Astrocyte (in vitro differentiated cells and primary cell): Measurements from ENCODE around the gene PGPEP1. TPM values are rescaled to one million over a fixed set of nuclear protein-coding genes. Genes with fewer than 3 reads are reported as not detected.

Experiments
- DNase-seq: peaks from one replicate; pipeline ENCODE4 v3.0.0-alpha.2; 2010; ENCODE audit warnings: low read depth
- FAIRE-seq: peaks from 2 replicates; lab custom pipeline; 2011; peaks lifted over from hg19 to GRCh38; lab: Jason Lieb, UNC
- H2AFZ ChIP-seq: 2 replicates; pipeline ENCODE4 v1.6.0; 2012; ENCODE audit warnings: low read depth, low read length, inconsistent platforms
- H3K27ac ChIP-seq: 2 replicates; pipeline ENCODE4 v1.5.1; 2011; ENCODE audit warnings: low read depth, low read length, inconsistent platforms
- H3K27me3 ChIP-seq: 2 replicates; pipeline ENCODE4 v1.6.0; 2011; ENCODE audit warnings: low read length, inconsistent platforms; ENCODE audit not compliant: insufficient read depth
- H3K36me3 ChIP-seq: 2 replicates; pipeline ENCODE4 v1.5.1; 2011; ENCODE audit warnings: low read length, inconsistent platforms; ENCODE audit not compliant: insufficient read depth
- H3K4me1 ChIP-seq: 2 replicates; pipeline ENCODE4 v1.5.1; 2011; ENCODE audit warnings: low read length, inconsistent platforms; ENCODE audit not compliant: insufficient read depth
- H3K4me2 ChIP-seq: 2 replicates; pipeline ENCODE4 v1.6.0; 2012; ENCODE audit warnings: low read length, inconsistent platforms
- H3K4me3 ChIP-seq: 2 replicates; pipeline ENCODE4 v1.5.1; 2011; ENCODE audit warnings: low read depth, mild to moderate bottlenecking, low read length, inconsistent platforms; ENCODE audit not compliant: insufficient read depth
- H3K79me2 ChIP-seq: 2 replicates; pipeline ENCODE4 v1.6.0; 2012; ENCODE audit warnings: mild to moderate bottlenecking, low read length, inconsistent platforms; ENCODE audit not compliant: insufficient read depth
- H3K9ac ChIP-seq: 2 replicates; pipeline ENCODE4 v1.6.0; 2012; ENCODE audit warnings: mild to moderate bottlenecking, low read length, inconsistent platforms
- H3K9me3 ChIP-seq: 2 replicates; pipeline ENCODE4 v1.5.1; 2012; ENCODE audit warnings: low read depth, mild to moderate bottlenecking, low read length, inconsistent platforms; ENCODE audit not compliant: insufficient read depth
- H4K20me1 ChIP-seq: 2 replicates; pipeline ENCODE4 v1.6.0; 2012; ENCODE audit warnings: low read length, inconsistent platforms; ENCODE audit not compliant: insufficient read depth
- H3K27ac Mint-ChIP-seq: one replicate; pipeline ENCODE4 v1.8.0; 2021; ENCODE audit warnings: mild to moderate bottlenecking, mixed read lengths; ENCODE audit not compliant: unreplicated experiment
- H3K27me3 Mint-ChIP-seq: one replicate; pipeline ENCODE4 v1.8.0; 2021; ENCODE audit warnings: low read depth, mixed read lengths; ENCODE audit not compliant: unreplicated experiment
- H3K36me3 Mint-ChIP-seq: one replicate; pipeline ENCODE4 v1.8.0; 2021; ENCODE audit warnings: low read depth, mixed read lengths; ENCODE audit not compliant: unreplicated experiment
- H3K4me1 Mint-ChIP-seq: one replicate; pipeline ENCODE4 v1.8.0; 2021; ENCODE audit warnings: low read depth, mixed read lengths; ENCODE audit not compliant: unreplicated experiment
- H3K4me3 Mint-ChIP-seq: one replicate; pipeline ENCODE4 v1.8.0; 2021; ENCODE audit warnings: mild to moderate bottlenecking, moderate library complexity, mixed read lengths; ENCODE audit not compliant: unreplicated experiment
- H3K9me3 Mint-ChIP-seq: one replicate; pipeline ENCODE4 v1.8.0; 2021; ENCODE audit warnings: mild to moderate bottlenecking, mixed read lengths; ENCODE audit not compliant: unreplicated experiment
- CTCF ChIP-seq: IDR thresholded peaks from 2 replicates; pipeline ENCODE4 v1.5.1; 2011; ENCODE audit warnings: low read depth, mild to moderate bottlenecking, inconsistent platforms, low read length, moderate library complexity; ENCODE audit not compliant: insufficient read depth
- EZH2 ChIP-seq: IDR thresholded peaks from 2 replicates; pipeline ENCODE4 v1.6.1; 2012; ENCODE audit warnings: mild to moderate bottlenecking, low read length, inconsistent platforms; ENCODE audit not compliant: insufficient read depth
- total RNA-seq: library from RNA; stranded (reverse); gene quantifications from 2 replicates; pipeline ENCODE4 v1.2.1, GENCODE V29; 2021

The PGPEP1 gene
- total RNA-seq, 1 donor from 2014 or later = 28.4 TPM

GRCh38 chr19:18319591-18320135 lies 20.7 kb upstream of the PGPEP1 start:
- Histone ChIP-seq H4K20me1 (no peaks in the 10 kb centered on the region), H3K9ac (no peak overlapping the region), H3K27me3 (no peaks in the 10 kb centered on the region), H3K27ac (no peak overlapping the region), H3K9me3 (no peaks in the 10 kb centered on the region), H3K36me3 (peaks cover 3% of the 10 kb centered on the region), H3K79me2 (peaks cover 48% of the 10 kb centered on the region), H3K4me1 (peaks cover 26% of the 10 kb centered on the region), H3K4me3 (no peak overlapping the region), H2AFZ (no peak overlapping the region), H3K4me2 (no peak overlapping the region)
- FAIRE-seq (no peak), DNase-seq (no peak)
- no peaks in the 10 kb centered on the region for H3K9me3 Mint-ChIP-seq
- TF ChIP-seq EZH2 = no peak
- no peak for TF ChIP-seq CTCF
- no peak overlapping the region for H3K4me3 Mint-ChIP-seq
- peaks cover 22% of the 10 kb centered on the region for H3K4me1 Mint-ChIP-seq
- no peak overlapping the region for H3K27ac Mint-ChIP-seq
- no peaks in the 10 kb centered on the region for H3K27me3 Mint-ChIP-seq
- peaks cover 3% of the 10 kb centered on the region for H3K36me3 Mint-ChIP-seq

DNA sequence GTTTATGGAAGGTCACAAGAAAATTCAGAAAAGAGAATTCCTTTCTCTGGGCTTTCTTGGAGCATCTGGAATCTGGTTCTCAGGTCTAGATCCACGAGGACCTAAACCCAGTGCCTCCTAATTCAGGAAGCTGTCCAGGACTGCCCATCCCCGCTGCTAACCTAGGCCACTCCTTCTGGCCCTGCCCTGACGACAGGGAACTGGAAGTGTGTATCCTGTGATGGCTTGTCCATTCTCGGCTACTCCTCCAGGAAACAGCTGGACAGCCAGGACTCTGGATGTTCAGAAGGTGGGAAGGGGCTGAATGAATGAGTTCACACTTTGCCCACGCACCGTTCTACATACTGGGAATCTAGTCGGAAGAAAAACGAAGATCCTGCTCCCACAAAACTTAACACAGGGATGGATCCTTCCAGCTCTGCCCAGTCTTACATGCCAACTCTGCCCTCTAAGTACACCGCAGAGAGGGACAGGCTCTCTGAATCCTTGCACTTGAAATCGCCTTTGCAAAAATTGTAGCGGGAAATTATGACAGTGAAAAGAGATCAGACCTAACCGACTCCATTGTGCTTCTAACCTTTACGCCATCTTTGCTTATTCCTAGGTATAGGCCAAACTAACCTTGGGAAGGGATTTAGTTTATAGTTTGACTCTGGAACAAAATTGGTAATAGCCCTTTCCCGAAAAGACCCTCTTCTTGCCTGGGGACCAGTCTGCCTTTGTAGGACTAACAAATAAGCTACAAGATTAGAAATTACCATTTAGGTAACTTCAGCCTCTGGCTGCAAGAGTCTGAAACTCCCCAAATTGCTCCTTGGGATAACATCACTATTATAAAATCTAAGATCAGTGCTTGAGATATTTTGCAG lies 19.3 kb upstream of the PGPEP1 start:
- no peaks in the 10 kb centered on the region for H3K27me3 Mint-ChIP-seq
- H3K27ac Mint-ChIP-seq = peak overlapping the region; percentile 86
- Histone ChIP-seq H3K4me1 (peaks cover 26% of the 10 kb centered on the region), H3K79me2 (peaks cover 48% of the 10 kb centered on the region), H3K9me3 (no peaks in the 10 kb centered on the region), H3K4me3 (no peak overlapping the region), H3K27ac (no peak overlapping the region), H3K36me3 (peaks cover 3% of the 10 kb centered on the region), H3K4me2 (peak overlapping the region; percentile 88), H2AFZ (no peak overlapping the region), H4K20me1 (no peaks in the 10 kb centered on the region), H3K9ac (peak overlapping the region; percentile 93), H3K27me3 (no peaks in the 10 kb centered on the region)
- H3K4me1 Mint-ChIP-seq = peaks cover 22% of the 10 kb centered on the region
- TF ChIP-seq CTCF = no peak
- no peak for TF ChIP-seq EZH2
- peaks cover 3% of the 10 kb centered on the region for H3K36me3 Mint-ChIP-seq
- FAIRE-seq (no peak), DNase-seq (no peak)
- no peaks in the 10 kb centered on the region for H3K9me3 Mint-ChIP-seq
- peak overlapping the region; percentile 90 for H3K4me3 Mint-ChIP-seq
